Glutamatergic neuron (in vitro differentiated cells): ENCODE results near the gene C1QTNF1. TPM values are rescaled to one million over a fixed set of nuclear protein-coding genes. Genes with fewer than 3 reads are reported as not detected.

Source experiments
- DNase-seq: peaks from one replicate; pipeline ENCODE4 v3.0.0; 2022
- H3K27ac Mint-ChIP-seq: one replicate; pipeline ENCODE4 v1.8.0; 2020; ENCODE audit warnings: mild to moderate bottlenecking, mixed read lengths, inconsistent platforms; ENCODE audit not compliant: unreplicated experiment
- H3K27me3 Mint-ChIP-seq: one replicate; pipeline ENCODE4 v1.8.0; 2020; ENCODE audit warnings: mild to moderate bottlenecking, moderate library complexity, mixed read lengths, inconsistent platforms; ENCODE audit not compliant: unreplicated experiment
- H3K36me3 Mint-ChIP-seq: one replicate; pipeline ENCODE4 v1.8.0; 2020; ENCODE audit warnings: mild to moderate bottlenecking, mixed read lengths, inconsistent platforms; ENCODE audit not compliant: unreplicated experiment
- H3K4me1 Mint-ChIP-seq: one replicate; pipeline ENCODE4 v1.8.0; 2020; ENCODE audit warnings: mild to moderate bottlenecking, low read depth, mixed read lengths, inconsistent platforms; ENCODE audit not compliant: unreplicated experiment
- H3K4me3 Mint-ChIP-seq: one replicate; pipeline ENCODE4 v1.8.0; 2020; ENCODE audit warnings: mild to moderate bottlenecking, mixed read lengths, inconsistent platforms; ENCODE audit not compliant: unreplicated experiment
- H3K9me3 Mint-ChIP-seq: one replicate; pipeline ENCODE4 v1.8.0; 2020; ENCODE audit warnings: mild to moderate bottlenecking, moderate library complexity, mixed read lengths, inconsistent platforms; ENCODE audit not compliant: unreplicated experiment
- CTCF ChIP-seq: fragments of 200-600 bp; sonication (generic); IDR thresholded peaks from one replicate; pipeline ENCODE4 v1.5.0; 2021; ENCODE audit not compliant: partially characterized antibody, unreplicated experiment
- total RNA-seq: library from RNA; stranded (reverse); fragmentation: NEBNext Ultra II Directional; extraction: Animal tissue kit (Norgen Biotek cat#: 25700); gene quantifications from one replicate; pipeline ENCODE4 v1.2.1, GENCODE V29; 2021; ENCODE audit not compliant: unreplicated experiment

The C1QTNF1 gene
- total RNA-seq, 1 donor from 2014 or later: 0.15 TPM

- Mint-ChIP-seq H3K9me3 (peaks cover 8% of the 10 kb centered on the region), H3K27ac (no peak overlapping the region), H3K27me3 (peaks cover 13% of the 10 kb centered on the region), H3K4me3 (no peak overlapping the region), H3K36me3 (no peaks in the 10 kb centered on the region), H3K4me1 (peaks cover 10% of the 10 kb centered on the region)
- no peak for DNase-seq
- no peak for TF ChIP-seq CTCF
Measured at GRCh38 chr17:79080349-79080748, 56.4 kb downstream of the C1QTNF1 start.

GRCh38 chr17:79080761-79081290 lies 56.9 kb downstream of the C1QTNF1 start:
- Mint-ChIP-seq H3K27ac (no peak overlapping the region), H3K4me1 (peaks cover 5% of the 10 kb centered on the region), H3K9me3 (peaks cover 7% of the 10 kb centered on the region), H3K4me3 (no peak overlapping the region), H3K27me3 (peaks cover 8% of the 10 kb centered on the region), H3K36me3 (no peaks in the 10 kb centered on the region)
- TF ChIP-seq CTCF: no peak
- DNase-seq: no peak

- Mint-ChIP-seq H3K27me3 (peaks cover 9% of the 10 kb centered on the region), H3K27ac (no peak overlapping the region), H3K9me3 (peaks cover 9% of the 10 kb centered on the region), H3K4me1 (peaks cover 5% of the 10 kb centered on the region), H3K36me3 (no peaks in the 10 kb centered on the region), H3K4me3 (no peak overlapping the region)
- peak; percentile 20 for DNase-seq
- no peak for TF ChIP-seq CTCF
Measured at GRCh38 chr17:79081571-79082276, 57.8 kb downstream of the C1QTNF1 start.

- Mint-ChIP-seq H3K27ac (no peak overlapping the region), H3K36me3 (no peaks in the 10 kb centered on the region), H3K27me3 (peaks cover 12% of the 10 kb centered on the region), H3K4me3 (no peak overlapping the region), H3K9me3 (peaks cover 12% of the 10 kb centered on the region), H3K4me1 (peaks cover 5% of the 10 kb centered on the region)
- TF ChIP-seq CTCF: peak; percentile 88
- DNase-seq: peak; percentile 81
Measured at GRCh38 chr17:79082311-79083190, 58.6 kb downstream of the C1QTNF1 start.
